Activated CD4-positive, alpha-beta T cell treated with anti-CD3 and anti-CD28 coated beads, Interleukin-10, Interleukin-2, amounts not matched to agents 100 ng/mL and 50 ng/mL, durations not matched to agents 16 hours and 8 hours (primary cell): ENCODE data around the gene SLC38A1.
"Not testable (repeated sequence)": the region's sequence is repeated elsewhere in the genome, so short reads cannot be mapped to it uniquely, and the experiment has no call there.

Source experiments
- DNase-seq: peaks from one replicate; pipeline ENCODE4 v3.0.0-alpha.2; 2020

SLC38A1 gene

GRCh38 chr12:46201284-46201789 is 67.5 kb downstream of the SLC38A1 start:
- DNase-seq: no peak

GRCh38 chr12:46200551-46200950 is 68.3 kb downstream of the SLC38A1 start:
- no peak for DNase-seq

- DNase-seq: no peak
Observed at GRCh38 chr12:46198913-46199312, 69.9 kb downstream of the SLC38A1 start.

GRCh38 chr12:46197883-46198282 is 71.0 kb downstream of the SLC38A1 start:
- no peak for DNase-seq

GRCh38 chr12:46190533-46190932 is 78.3 kb downstream of the SLC38A1 start:
- not testable (repeated sequence) for DNase-seq

GRCh38 chr12:46188170-46188569 is 80.7 kb downstream of the SLC38A1 start:
- DNase-seq: no peak

GRCh38 chr12:46187023-46187422 is 81.8 kb downstream of the SLC38A1 start:
- no peak for DNase-seq

GRCh38 chr12:46186088-46186487 is 82.8 kb downstream of the SLC38A1 start:
- no peak for DNase-seq

- no peak for DNase-seq
Observed at GRCh38 chr12:46185686-46186085, 83.2 kb downstream of the SLC38A1 start.

GRCh38 chr12:46184798-46185595 is 83.8 kb downstream of the SLC38A1 start:
- DNase-seq: no peak

GRCh38 chr12:46183112-46183511 is 85.7 kb downstream of the SLC38A1 start:
- DNase-seq: no peak

- DNase-seq: no peak
Observed at GRCh38 chr12:46181465-46181864, 87.4 kb downstream of the SLC38A1 start.

GRCh38 chr12:46179693-46180452 is 89.0 kb downstream of the SLC38A1 start:
- DNase-seq: no peak

- DNase-seq: peak; percentile 23
Observed at GRCh38 chr12:46177837-46178608, 90.8 kb downstream of the SLC38A1 start.

GRCh38 chr12:46177025-46177424 is 91.8 kb downstream of the SLC38A1 start:
- DNase-seq: no peak

- no peak for DNase-seq
Observed at GRCh38 chr12:46174919-46175318, 93.9 kb downstream of the SLC38A1 start.

- DNase-seq: no peak
Observed at GRCh38 chr12:46174061-46174662, 94.7 kb downstream of the SLC38A1 start.

- DNase-seq: no peak
Observed at GRCh38 chr12:46168426-46168825, 100.4 kb downstream of the SLC38A1 start.

GRCh38 chr12:46167412-46167811 is 101.4 kb downstream of the SLC38A1 start:
- DNase-seq: no peak

GRCh38 chr12:46165191-46165590 is 103.7 kb downstream of the SLC38A1 start:
- DNase-seq: no peak

- no peak for DNase-seq
Observed at GRCh38 chr12:46164186-46164761, 104.6 kb downstream of the SLC38A1 start.

GRCh38 chr12:46162549-46163076 is 106.2 kb downstream of the SLC38A1 start:
- not testable (repeated sequence) for DNase-seq
